Loucy (cell line): ENCODE data around the gene TAF4B.
"Not testable (repeated sequence)": the region's sequence is repeated elsewhere in the genome, so short reads cannot be mapped to it uniquely, and the experiment has no call there.

Source experiments
- H2AFZ ChIP-seq: fragments of 200-600 bp; sonication (generic); 2 replicates; pipeline ENCODE4 v1.6.0; 2016; ENCODE audit warnings: antibody characterized with exemption, mild to moderate bottlenecking, low read length, moderate library complexity
- H3F3A ChIP-seq: fragments of 200-600 bp; 2 replicates; pipeline ENCODE4 v1.6.0; 2016; ENCODE audit warnings: antibody characterized with exemption, low read depth, mild to moderate bottlenecking
- H3K27me3 ChIP-seq: fragments of 200-600 bp; sonication (generic); 2 replicates; pipeline ENCODE4 v1.6.1; 2014; ENCODE audit warnings: low read length, mild to moderate bottlenecking; ENCODE audit not compliant: insufficient read depth, poor library complexity, severe bottlenecking
- H3K36me3 ChIP-seq: fragments of 200-600 bp; sonication (generic); 2 replicates; pipeline ENCODE4 v1.6.1; 2016; ENCODE audit warnings: low read length; ENCODE audit not compliant: insufficient read depth
- H3K4me1 ChIP-seq: fragments of 200-600 bp; sonication (generic); 2 replicates; pipeline ENCODE4 v1.5.1; 2014; ENCODE audit warnings: low read length, mild to moderate bottlenecking; ENCODE audit not compliant: insufficient read depth, poor library complexity, severe bottlenecking
- H3K4me2 ChIP-seq: fragments of 200-600 bp; sonication (generic); 2 replicates; pipeline ENCODE4 v1.6.0; 2014; ENCODE audit warnings: antibody characterized with exemption, low read length, low read depth, mild to moderate bottlenecking; ENCODE audit not compliant: poor library complexity, severe bottlenecking
- H3K4me3 ChIP-seq: fragments of 200-600 bp; sonication (generic); 2 replicates; pipeline ENCODE4 v1.5.1; 2014; ENCODE audit warnings: low read length, mild to moderate bottlenecking, mixed read lengths; ENCODE audit not compliant: poor library complexity, severe bottlenecking
- H3K79me2 ChIP-seq: fragments of 200-600 bp; sonication (generic); 2 replicates; pipeline ENCODE4 v1.6.1; 2014; ENCODE audit warnings: low read length; ENCODE audit not compliant: insufficient read depth
- H3K9ac ChIP-seq: fragments of 200-600 bp; sonication (generic); 2 replicates; pipeline ENCODE4 v1.6.0; 2014; ENCODE audit warnings: mild to moderate bottlenecking, low read depth, low read length, moderate library complexity; ENCODE audit not compliant: poor library complexity, severe bottlenecking
- H3K9me2 ChIP-seq: fragments of 200-600 bp; sonication (generic); replicated peaks from 2 replicates; pipeline ENCODE4 v1.6.1; 2016; ENCODE audit warnings: low read depth, low read length, mixed read lengths
- H3K9me3 ChIP-seq: fragments of 200-600 bp; sonication (generic); 2 replicates; pipeline ENCODE4 v1.6.1; 2014; ENCODE audit warnings: mild to moderate bottlenecking, antibody characterized with exemption, low read length, low read depth; ENCODE audit not compliant: insufficient read depth
- H4K20me1 ChIP-seq: fragments of 200-600 bp; sonication (generic); 2 replicates; pipeline ENCODE4 v1.6.0; 2014; ENCODE audit warnings: antibody characterized with exemption, low read length, mild to moderate bottlenecking; ENCODE audit not compliant: insufficient read depth, poor library complexity, severe bottlenecking
- EZH2phosphoT487 ChIP-seq: fragments of 200-600 bp; IDR thresholded peaks from 2 replicates; pipeline ENCODE4 v1.6.1; 2018; ENCODE audit warnings: antibody characterized with exemption, mild to moderate bottlenecking, moderate library complexity, borderline replicate concordance
- TF ChIP-seq, protein P1 (sequence below): fragments of 200-600 bp; sonication (generic); conservative IDR thresholded peaks from 2 replicates; pipeline ENCODE4 v1.5.1; 2014; ENCODE audit warnings: mild to moderate bottlenecking, antibody characterized with exemption, low read length

TAF4B gene

DNA sequence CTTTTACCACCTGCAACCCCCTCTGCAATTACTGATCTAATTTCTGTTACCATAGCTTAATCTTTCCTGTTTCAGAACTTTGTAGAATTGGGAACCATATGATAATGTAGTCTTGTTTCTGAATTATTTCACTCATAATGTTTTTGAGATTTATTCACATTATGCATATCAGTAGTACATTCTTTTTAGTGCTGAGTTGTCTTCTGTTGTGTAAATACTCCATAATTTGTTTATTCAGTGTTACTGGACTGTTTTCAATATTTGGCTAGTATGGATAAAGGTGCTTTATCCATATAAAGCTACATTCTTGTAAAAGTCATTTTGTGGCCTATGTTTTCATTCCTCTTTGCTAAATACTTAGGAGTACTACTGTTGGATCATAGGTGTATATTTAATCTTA lies 152.5 kb downstream of the TAF4B start:
- no peak overlapping the region for H3K9ac ChIP-seq

DNA sequence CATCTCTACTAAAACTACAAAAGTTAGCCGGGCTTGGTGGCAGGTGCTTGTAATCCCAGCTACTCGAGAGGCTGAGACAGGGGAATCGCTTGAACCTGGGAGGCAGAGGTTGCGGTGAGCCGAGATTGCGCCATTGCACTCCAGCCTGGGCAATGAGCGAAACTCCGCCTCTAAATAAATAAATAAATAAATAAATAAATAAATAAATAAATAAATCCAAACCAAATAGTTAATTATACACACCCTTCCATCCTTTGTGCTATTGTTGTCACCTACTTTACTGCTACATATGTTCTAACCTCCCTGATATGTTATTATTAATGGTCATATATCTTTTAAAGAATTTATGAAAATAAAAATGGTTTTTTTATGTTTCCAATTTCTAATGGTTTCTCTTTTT lies 155.3 kb downstream of the TAF4B start:
- H3F3A ChIP-seq, H3K27me3 ChIP-seq, H3K9me2 ChIP-seq, H4K20me1 ChIP-seq, H3K9ac ChIP-seq, H3K36me3 ChIP-seq, H2AFZ ChIP-seq, H3K79me2 ChIP-seq, H3K4me2 ChIP-seq, H3K9me3 ChIP-seq, H3K4me1 ChIP-seq, H3K4me3 ChIP-seq: not testable (repeated sequence)

More for the DNA sequence above, 152.5 kb downstream of the TAF4B start:
- Histone ChIP-seq H2AFZ (no peak overlapping the region), H3K4me3 (no peak overlapping the region), H3K79me2 (no peaks in the 10 kb centered on the region), H3K9me3 (no peaks in the 10 kb centered on the region), H3K4me1 (no peaks in the 10 kb centered on the region), H3F3A (no peaks in the 10 kb centered on the region), H3K27me3 (no peaks in the 10 kb centered on the region), H3K9me2 (no peaks in the 10 kb centered on the region), H3K36me3 (no peaks in the 10 kb centered on the region), H4K20me1 (no peaks in the 10 kb centered on the region), H3K4me2 (no peak overlapping the region)
- no peak for TF ChIP-seq EZH2phosphoT487
- TF ChIP-seq, protein P1, sequence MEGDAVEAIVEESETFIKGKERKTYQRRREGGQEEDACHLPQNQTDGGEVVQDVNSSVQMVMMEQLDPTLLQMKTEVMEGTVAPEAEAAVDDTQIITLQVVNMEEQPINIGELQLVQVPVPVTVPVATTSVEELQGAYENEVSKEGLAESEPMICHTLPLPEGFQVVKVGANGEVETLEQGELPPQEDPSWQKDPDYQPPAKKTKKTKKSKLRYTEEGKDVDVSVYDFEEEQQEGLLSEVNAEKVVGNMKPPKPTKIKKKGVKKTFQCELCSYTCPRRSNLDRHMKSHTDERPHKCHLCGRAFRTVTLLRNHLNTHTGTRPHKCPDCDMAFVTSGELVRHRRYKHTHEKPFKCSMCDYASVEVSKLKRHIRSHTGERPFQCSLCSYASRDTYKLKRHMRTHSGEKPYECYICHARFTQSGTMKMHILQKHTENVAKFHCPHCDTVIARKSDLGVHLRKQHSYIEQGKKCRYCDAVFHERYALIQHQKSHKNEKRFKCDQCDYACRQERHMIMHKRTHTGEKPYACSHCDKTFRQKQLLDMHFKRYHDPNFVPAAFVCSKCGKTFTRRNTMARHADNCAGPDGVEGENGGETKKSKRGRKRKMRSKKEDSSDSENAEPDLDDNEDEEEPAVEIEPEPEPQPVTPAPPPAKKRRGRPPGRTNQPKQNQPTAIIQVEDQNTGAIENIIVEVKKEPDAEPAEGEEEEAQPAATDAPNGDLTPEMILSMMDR: no peak

- Histone ChIP-seq H4K20me1 (no peaks in the 10 kb centered on the region), H3K27me3 (no peaks in the 10 kb centered on the region), H3F3A (no peaks in the 10 kb centered on the region), H3K79me2 (no peaks in the 10 kb centered on the region), H2AFZ (no peak overlapping the region), H3K9me2 (no peaks in the 10 kb centered on the region), H3K4me3 (no peak overlapping the region), H3K36me3 (no peaks in the 10 kb centered on the region), H3K9me3 (no peaks in the 10 kb centered on the region), H3K4me2 (no peak overlapping the region), H3K9ac (no peak overlapping the region), H3K4me1 (peaks cover 5% of the 10 kb centered on the region)
- TF ChIP-seq, protein P1: peak; percentile 88
- no peak for TF ChIP-seq EZH2phosphoT487
Observed at GRCh38 chr18:26383454-26384270, 157.4 kb downstream of the TAF4B start.

- Histone ChIP-seq H2AFZ (no peak overlapping the region), H3K4me1 (peaks cover 5% of the 10 kb centered on the region), H3F3A (no peaks in the 10 kb centered on the region), H3K9ac (no peak overlapping the region), H3K27me3 (no peaks in the 10 kb centered on the region), H3K9me3 (no peaks in the 10 kb centered on the region), H4K20me1 (no peaks in the 10 kb centered on the region), H3K79me2 (no peaks in the 10 kb centered on the region), H3K9me2 (no peaks in the 10 kb centered on the region), H3K4me3 (no peak overlapping the region), H3K4me2 (no peak overlapping the region), H3K36me3 (peaks cover 10% of the 10 kb centered on the region; the same call in 1 of the 2 replicates)
- TF ChIP-seq EZH2phosphoT487: no peak
- TF ChIP-seq, protein P1: no peak
Observed at GRCh38 chr18:26386002-26386401, 159.8 kb downstream of the TAF4B start.
